GM19468 (cell line): Measurements from ENCODE around the gene MDK.

Experiments
- ATAC-seq: cut with Tn5 transposase; IDR thresholded peaks from one replicate; pipeline ENCODE4 v1.9.1; 2021; ENCODE audit warnings: mild to moderate bottlenecking, moderate library complexity, moderate number of reproducible peaks; ENCODE audit not compliant: unreplicated experiment; ENCODE audit errors: extremely low read depth

MDK gene

GRCh38 chr11:46381048-46381818 lies at the start of gene MDK:
MDK (plus strand) TSS chr11:46381669; CDS start chr11:46382058, 389 bp downstream.
- ATAC-seq: no peak

DNA sequence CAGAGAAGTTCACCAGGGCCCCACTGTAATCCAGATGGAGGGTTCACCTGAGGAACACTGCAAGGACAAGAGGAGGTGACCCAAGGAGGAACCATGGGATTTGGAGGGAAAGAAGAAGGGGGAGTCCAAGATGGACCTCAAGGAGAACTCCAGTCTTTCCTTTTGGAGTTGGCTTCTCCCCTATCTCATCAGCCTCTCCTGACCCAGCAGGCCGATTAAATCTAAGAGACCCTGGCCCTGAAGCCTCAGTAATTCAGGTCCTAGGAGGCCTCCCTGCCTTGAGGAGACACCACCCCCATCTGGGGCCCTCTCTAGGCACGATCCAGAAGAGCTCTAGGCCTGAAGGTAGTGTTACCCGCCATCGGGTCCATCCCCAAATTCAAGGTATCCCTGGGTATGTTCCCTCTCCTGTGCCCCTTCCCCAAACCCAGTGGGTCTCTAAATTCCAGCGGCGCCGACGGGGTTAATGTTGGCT lies 49.3 kb upstream of the MDK start:
- no peak for ATAC-seq

DNA sequence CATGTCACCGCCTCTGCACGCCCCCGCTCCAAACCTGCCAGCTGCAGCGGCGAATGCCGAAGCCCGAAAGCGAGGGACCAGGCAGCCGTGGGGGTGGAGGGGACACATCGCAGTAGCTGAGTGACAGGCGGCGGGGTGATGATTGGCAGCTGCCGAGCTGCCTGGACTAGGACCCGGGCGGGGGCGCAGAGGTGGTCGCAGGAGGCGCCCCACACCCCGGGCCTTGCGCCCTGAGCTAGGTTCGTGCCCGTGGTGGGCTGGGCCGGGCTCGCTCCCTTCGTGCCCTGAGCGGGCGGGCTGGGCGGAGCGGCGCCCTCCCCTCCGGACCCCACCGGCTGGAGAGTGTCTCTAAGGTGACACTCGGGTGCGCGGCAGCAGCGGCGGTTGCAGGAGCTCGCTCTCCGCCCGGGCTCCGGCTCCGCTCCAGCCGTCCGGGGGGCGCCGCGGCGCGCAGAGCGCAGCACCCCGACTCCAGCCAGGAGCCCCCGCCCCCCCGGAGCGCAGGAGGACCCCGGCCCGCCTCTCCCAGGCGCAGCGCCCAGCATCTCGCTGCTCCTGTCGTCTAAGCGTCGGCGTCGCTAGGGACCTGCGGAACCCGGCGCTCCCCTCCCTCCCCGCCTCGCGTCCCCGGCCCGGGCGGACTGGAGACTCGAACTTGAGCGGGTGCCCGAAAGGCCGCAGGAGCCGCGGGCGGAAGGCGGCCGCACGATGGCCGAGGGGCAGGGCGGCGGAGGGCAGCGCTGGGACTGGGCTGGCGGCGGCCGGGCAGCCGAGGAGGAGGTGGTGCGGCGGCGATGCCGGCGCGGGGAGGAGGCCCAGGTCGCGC lies 48.7 kb upstream of the MDK start:
- no peak for ATAC-seq

DNA sequence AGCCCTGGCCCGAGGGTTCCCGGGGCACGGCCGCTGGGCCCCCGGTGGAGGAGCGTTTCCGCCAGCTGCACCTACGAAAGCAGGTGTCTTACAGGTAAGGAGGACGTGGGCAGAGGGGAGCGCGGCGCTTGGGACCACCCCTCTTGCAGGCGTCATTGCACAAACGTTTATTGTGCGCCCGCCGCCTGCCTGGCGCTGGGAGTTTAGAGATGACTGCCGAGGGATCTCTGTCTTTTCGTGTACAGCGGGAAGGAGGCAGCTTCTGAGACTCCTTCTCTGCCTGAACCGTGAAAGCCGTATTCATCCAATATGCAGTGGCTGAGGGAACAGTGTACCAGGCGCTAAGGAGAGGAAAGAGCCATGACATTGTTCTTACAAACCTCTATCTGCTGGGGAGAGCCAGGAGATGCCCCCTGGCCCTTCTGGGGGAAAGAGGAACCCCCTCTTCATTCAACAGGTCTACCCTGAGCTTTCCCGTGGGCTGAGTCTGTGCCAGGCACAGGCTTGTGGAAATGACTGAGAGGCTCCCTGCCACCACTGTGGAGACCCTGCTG lies 48.0 kb upstream of the MDK start:
- ATAC-seq: no peak

DNA sequence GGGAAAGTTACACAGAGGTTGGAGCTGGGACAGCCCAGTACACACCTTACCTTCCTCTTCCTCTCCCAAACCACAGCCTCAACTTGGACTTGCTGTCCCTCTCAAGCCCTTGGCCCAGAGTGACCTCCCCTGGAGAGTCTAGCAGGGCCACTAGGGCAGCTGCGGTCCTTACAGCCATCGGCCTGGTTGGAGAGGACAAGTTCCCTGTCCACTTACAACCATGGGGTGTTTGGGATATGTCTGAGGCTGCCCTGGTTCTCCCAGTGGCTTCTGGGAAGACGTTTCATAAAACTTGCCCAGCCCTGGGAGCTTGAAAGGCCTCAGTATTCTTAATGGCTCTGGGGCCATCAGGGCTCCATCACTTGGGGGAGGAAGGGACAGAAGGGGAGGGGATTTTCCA lies 47.3 kb upstream of the MDK start:
- ATAC-seq: no peak

GRCh38 chr11:46335271-46335670 lies 46.2 kb upstream of the MDK start:
- ATAC-seq: no peak

DNA sequence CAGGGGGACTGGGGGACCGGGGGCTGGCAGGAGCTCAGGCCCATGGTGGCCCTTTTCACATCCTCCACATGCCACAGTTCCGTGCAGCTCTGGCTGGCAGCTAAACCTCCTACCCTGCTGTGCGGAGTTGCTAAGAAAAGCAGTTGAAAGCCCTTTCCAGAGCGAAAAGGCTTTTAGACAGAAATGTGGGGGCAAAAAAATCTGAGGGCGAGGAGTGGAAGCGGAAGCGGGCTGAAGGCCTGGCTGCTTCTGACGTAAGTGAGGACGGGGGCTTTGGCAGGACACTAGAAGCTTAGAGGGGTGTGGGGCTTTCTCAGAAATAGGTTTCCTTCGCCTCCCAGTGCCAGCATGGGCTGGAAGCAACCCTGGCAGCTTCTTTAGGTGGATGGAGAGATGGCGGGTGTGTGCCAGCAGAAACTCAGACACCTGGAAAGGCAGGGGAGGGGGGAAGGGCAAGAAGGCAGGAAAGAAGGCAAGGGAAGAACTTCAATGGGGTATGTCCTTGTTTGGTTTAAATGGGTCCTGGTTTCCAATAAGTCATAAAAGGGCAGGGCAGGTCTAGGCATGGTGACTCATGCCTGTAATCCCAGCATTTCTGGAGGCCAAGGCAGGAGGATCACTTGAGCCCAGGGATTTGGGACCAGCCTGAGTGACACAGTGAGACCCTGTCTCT lies 45.4 kb upstream of the MDK start:
- ATAC-seq: no peak

DNA sequence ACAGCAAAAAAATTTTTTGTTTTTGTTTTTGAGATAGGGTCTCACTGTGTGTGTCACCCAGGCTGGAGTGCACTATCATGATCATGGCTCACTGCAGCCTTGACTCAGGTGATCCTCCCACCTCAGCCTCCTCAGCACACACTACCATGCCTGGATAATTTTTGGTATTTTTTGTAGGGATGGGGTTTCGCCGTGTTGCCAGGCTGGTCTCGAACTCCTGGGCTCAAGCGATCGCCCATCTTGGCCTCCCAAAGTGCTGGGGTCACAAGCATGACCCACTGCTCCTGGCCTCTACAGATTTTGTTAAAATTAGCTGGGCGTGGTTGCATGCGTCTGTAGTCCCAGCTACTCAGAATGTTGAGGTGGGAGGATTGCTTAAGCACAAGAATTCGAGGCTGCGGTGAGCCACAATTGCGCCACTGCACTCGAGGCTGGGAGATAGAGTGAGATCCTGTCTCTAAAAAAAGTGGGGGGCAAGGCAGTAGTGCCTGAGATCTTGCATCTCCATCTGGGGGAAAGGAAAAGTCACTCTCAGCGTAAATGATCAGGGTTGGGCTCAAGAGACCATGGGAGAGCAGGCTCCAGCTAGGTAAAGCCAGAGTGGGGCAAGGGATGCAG lies 44.8 kb upstream of the MDK start:
- ATAC-seq: no peak

DNA sequence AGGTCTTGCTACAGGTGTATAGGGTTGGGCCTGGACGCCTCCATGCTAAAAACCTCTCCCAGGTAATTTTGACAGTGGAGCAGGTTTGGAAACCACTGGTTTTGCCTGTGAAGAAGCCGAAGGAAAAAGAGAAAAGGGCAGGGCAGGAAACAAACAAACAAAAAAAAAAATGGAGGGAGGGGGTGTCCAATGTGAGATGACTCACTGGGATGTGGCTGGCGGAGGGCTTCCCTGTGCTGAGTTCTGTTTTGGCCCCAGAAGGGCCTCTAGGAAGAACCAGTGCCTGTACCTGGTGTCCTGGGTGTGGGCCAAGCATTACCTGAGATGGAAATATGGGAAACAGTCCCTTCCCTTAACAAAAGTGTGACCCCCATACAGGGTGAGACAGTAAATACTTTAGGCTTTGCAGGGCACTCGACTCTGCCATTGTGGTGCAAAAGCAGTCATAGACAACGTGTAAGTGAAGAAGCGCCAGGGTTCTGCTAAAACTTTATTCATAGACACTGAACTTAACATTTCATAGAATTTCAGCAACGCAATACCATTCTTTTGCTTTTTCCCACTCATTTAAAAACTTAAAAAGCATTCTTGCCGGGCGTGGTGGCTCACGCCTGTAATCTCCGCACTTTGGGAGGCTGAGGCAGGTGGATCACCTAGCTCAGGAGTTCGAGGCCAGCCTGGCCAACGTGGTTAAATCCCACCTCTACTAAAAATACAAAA lies 43.7 kb upstream of the MDK start:
- no peak for ATAC-seq

GRCh38 chr11:46338636-46338987 lies 42.9 kb upstream of the MDK start:
- no peak for ATAC-seq

DNA sequence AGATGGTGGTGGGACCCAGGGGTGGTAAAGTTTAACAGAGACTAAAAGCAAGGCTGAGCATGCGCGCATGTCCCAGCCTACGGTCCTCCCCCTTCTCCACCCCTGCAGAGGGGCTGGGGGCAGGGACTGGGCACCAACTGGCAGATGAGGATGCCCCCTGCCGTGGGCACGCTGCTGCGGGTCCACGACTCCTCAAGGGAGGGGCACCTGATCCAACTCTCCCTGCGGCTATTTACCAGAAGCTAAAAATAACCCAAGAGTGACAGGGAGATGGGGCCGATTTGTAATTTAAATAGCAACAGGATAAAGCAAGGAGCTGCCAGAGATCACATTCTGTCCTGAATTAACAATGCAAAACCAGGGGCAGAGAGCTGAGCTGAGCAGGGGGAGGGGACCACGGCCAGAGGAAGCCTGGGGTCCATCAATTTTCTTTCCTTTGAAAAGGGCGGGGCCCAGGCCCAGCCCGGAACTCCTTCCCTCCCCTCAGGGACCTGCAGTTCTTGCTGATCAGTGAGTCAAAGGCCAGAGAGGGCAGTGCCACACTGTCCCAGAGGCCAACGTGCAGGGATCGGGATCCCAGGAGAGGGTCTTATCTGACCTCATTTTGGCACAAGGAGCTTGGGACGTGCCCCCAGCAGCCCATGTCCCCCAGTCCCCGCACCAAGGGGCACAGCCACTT lies 42.3 kb upstream of the MDK start:
- ATAC-seq: no peak

- no peak for ATAC-seq
These were observed 41.7 kb upstream of the MDK start for GRCh38 chr11:46339816-46340215.

- ATAC-seq: no peak
These were observed 40.0 kb upstream of the MDK start for GRCh38 chr11:46341454-46341853.

DNA sequence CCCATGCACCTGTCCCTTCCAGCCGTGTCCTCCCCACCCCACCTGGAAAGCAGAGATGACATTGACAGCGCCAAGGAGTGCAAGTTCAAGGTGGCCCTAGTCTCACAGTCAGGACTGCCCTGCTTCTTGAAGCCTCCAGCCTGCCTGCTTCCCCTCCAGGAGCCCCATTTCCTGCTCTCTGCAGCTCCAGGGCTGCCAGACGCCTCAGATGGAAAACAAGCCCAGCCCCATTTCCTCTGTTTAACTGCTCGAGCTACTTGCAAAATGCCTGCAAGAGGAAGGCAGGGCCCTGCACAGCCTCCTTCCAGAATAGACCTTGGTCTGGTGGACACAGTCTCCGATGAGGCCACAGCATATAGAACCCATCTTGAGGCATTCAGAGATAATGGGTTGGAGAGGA lies 39.2 kb upstream of the MDK start:
- ATAC-seq: no peak

- no peak for ATAC-seq
These were observed 37.9 kb upstream of the MDK start for GRCh38 chr11:46343520-46343919.

DNA sequence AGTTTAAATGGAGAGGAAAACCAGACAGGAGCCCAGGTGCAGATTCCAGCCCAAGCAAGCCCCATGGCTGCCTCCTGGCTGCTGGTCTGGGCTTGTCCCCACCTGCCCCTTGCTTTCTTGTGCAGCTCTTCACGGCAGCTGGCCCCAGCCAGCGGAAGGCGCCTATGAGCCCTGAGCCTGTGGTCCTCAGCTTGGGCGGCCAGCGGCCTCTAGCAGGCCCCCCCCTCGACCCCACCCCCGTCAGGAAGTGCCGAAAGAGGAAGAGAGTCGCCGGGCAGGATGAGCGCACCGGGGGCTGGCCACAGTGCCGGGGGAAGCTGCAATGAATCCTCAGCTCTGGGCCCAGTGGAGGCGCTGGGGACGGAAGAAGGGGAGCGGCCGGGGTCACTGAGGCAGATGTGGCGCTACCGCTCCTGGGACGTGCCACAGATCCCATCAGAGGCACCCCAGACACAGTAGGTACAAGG lies 36.3 kb upstream of the MDK start:
- ATAC-seq: no peak

- no peak for ATAC-seq
These were observed 35.5 kb upstream of the MDK start for GRCh38 chr11:46345881-46346484.

GRCh38 chr11:46346886-46347636 lies 34.4 kb upstream of the MDK start, which contains the start of gene DGKZ:
DGKZ (plus strand) TSS chr11:46347463; CDS start chr11:46347660, 197 bp downstream.
- peak; percentile 50 for ATAC-seq
